SK-MEL-5 (cell line): ENCODE results near the gene AP2A1. TPM values are rescaled to one million over a fixed set of nuclear protein-coding genes. Genes with fewer than 3 reads are reported as not detected.
"Not testable (repeated sequence)": the region's sequence is repeated elsewhere in the genome, so short reads cannot be mapped to it uniquely, and the experiment has no call there.

Experiments used
- DNase-seq: peaks from one replicate; pipeline ENCODE4 v3.0.0-alpha.2; 2016; ENCODE audit warnings: low read depth, low spot score
- in situ Hi-C: cut with HindIII; loops from 2 replicates; pipeline ENCODE4 v1.10.0; 2016; ENCODE audit warnings: low sequenced_read_pairs, high pct_unique_total_duplicates, low pct_unique_long_range_greater_than_20kb
- polyA plus RNA-seq, 2 experiments: library from polyadenylated mRNA; depleted of rRNA; stranded (reverse); fragments of >200 nt; gene quantifications; 2 replicates each; pipeline ENCODE4 v1.2.3, GENCODE V29; 2015
- total RNA-seq: library from RNA; depleted of rRNA; stranded (reverse); fragments of >200 nt; shearing (Covaris generic); gene quantifications from 2 replicates; pipeline ENCODE4 v1.2.3, GENCODE V29; 2014; rRNA removed

AP2A1 gene
- total RNA-seq = 23.1 and 29.0 TPM in 2 replicates
- 85.2 and 105 TPM in 2 replicates for polyA plus RNA-seq (2015; cell fraction: cytosol; rRNA removed)
- 67.5 and 82.9 TPM in 2 replicates for polyA plus RNA-seq (2015; cell fraction: nucleus; rRNA removed)

DNA sequence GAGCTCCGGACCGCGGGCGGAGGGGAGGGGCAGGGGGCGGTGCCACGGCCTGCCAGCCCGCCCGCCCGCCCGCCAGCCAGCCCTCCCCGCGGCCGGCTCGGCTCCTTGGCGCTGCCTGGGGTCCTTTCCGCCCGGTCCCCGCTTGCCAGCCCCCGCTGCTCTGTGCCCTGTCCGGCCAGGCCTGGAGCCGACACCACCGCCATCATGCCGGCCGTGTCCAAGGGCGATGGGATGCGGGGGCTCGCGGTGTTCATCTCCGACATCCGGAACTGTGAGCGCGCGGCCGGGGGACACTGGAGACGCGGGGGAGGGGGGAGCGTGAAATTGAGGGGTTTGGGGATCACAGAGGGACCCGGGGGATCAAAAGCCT, at the start of gene AP2A1:
AP2A1 (plus strand) TSS at position 72 of the 370 bp plus-strand sequence; CDS start at position 205, 133 bp downstream.
- DNase-seq = no peak
- in situ Hi-C loops = no loop called here

- in situ Hi-C loops = no loop called here
- DNase-seq = peak; percentile 16
Measured at GRCh38 chr19:49718511-49718910, 48.3 kb upstream of the AP2A1 start.

- no peak for DNase-seq
- in situ Hi-C loops = no loop called here
Measured at GRCh38 chr19:49718991-49719390, 47.8 kb upstream of the AP2A1 start.

DNA sequence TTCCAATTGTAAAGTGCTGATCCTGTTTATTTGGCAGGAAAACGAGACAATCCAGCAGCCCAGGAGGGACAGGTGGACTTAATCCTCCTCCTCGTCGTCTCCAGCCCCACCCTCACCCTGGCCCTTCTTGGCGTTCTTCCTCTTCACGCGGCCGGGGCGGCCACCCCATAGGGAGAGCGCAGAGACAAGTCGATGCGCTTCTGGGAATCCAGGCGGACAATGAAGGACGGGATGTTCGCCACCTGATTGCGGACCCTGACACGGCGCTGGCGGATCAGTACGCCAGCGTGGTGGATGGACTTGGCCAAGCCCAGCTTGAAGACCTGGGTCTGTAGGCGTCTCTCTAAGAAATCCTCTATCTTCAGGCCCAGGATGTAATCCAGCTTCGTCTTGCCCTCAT, 47.4 kb upstream of the AP2A1 start:
- DNase-seq, in situ Hi-C loops: not testable (repeated sequence)

DNA sequence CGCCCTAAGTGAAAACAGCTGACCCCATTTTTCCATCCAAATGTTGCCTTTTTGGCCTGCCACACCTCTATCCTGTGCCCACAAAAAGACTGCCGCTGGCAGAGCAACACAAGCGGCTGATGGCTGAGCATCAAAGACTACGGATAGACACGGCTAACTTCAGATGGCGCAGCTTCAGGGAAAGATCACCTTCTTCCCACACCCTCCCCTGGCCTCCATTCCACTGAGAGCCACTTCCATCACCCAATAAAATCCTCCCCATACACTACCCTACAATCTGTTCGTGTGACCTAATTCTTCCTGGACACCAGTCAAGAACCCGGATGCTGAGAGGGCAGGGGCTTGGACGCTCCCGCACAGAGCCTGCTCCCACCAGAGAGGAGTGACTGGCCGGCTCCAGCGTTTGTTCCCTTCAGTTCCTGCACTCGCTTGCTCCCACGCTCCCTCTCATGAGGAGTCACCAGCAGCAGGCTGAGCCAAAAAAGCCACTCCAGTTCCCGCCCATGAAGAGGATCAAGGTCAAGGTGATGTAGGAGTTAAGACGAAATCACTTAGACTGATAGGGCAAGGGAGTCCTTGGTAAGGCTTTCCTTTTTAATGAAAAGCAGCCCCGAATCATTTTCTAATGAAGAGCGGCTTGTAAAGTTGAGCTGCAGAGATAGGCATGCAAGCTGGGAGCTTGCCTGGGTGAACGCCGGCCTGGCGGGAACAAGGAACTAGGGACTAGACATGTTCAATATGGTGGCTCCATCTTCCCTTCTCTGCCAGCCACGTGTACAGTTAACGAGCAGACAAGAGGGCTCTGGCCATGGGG, 39.4 kb upstream of the AP2A1 start:
- in situ Hi-C loops = no loop called here
- no peak for DNase-seq

DNA sequence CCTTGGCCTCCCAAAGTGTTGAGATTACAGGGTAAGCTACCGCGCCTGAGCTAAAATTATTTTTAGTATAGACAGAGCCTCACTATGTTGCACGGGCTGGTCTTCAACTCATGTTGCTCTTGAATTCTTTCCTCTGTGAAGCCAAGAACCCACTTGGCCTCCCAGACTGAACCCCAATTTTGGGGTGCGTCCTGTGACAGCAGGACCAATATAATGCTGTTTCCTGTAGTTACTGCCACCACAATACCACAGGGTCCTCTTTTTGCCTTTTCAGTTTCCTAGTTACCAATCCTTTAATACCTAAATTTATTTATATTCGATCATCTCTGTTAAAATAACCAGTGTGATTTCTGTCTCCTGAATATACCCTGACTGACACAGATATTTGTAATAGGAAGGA, 36.6 kb upstream of the AP2A1 start:
- DNase-seq = no peak

GRCh38 chr19:49738268-49738667, 28.5 kb upstream of the AP2A1 start:
- no peak for DNase-seq
- in situ Hi-C loops = no loop called here

More for the DNA sequence above, 36.6 kb upstream of the AP2A1 start:
- in situ Hi-C loops = no loop called here

DNA sequence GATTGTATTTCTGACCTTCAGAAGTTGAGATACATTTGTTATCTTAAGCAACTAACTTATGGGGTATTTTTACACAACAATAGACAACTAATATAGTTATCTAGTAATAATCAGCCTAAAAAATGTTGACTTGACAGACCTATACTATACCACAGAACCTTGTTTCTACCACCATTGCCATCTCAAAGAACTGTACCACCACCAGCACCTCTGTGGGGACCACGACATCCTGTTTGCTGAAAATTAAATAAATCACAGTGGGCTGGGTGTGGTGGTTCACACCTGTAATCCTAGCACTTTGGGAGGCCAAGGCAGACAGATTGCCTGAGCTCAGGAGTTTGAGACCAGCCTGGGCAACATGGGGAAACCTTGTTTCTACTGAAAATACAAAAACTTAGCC, 27.7 kb upstream of the AP2A1 start:
- no peak for DNase-seq
- in situ Hi-C loops = no loop called here

DNA sequence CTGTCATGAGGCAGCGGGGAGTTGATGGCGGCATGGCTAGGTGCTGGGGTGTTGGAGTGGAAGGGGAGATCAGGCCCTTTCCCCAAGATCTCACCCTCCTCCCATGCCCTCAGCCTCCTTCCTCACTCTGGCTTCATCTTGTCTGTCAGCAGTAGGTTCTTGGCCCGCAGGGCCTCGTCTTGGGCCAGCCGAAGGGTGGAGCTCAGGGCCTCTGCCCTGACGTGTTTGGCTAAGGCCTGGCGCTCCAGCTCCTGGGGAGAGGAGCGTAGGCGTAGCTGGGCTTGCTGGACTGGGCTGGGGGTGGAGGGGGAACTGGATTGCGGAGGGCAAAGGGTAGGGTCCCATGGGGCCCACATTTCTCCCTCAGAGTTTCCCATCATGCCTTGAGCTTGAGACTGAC, 26.9 kb upstream of the AP2A1 start:
- DNase-seq = no peak
- in situ Hi-C loops = no loop called here

DNA sequence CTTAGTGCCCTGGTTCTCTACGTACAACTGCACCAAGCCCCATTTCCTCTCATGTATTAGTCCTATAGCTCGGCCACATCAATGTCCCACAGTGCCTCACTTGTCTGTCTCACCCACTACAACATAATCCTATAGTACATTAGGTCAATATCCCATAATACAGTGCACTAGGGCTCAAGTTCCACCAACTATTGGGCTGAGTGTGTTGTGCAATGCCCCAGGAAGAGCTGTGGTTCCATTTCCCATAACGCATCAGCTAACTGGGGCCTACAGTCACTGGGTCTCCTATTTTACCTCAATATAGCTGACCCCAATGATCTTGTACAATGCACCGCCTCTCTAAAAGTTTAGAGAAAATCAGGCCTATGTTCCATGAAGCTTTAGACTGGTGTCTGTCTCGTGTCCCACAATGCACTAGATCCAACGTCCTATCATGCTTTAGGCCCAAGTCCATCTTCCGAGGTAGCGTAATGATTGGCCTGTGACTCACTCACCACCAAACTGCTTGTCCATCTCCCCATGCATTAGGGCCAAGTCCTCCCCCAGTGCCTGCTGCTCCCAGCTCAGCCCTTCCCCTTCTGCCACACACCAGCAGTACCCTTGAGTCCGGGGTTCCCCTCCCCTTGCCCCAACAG, 25.5 kb upstream of the AP2A1 start:
- DNase-seq = no peak
- in situ Hi-C loops = no loop called here

DNA sequence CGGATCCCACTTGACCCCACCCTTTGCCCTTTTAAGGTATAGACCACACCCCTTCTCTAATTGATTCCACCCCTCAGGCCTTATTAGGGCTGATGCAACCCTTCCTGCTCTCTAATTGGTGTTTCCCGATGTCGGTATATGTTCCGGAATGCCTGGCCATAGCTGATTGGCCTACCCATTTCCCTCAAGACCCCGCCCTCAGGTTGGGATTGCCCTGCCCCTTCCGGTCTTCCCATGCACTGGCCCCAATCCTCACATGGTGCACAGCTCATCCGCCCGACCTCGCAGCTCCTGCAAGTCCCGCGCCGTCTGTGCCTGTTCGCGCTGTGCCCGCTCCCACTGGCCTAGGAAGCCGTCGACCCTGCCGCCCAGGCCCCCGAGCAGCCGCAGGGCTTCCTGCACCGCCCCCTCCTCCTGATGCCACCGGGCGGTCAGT, 21.8 kb upstream of the AP2A1 start:
- in situ Hi-C loops = no loop called here
- DNase-seq = no peak

DNA sequence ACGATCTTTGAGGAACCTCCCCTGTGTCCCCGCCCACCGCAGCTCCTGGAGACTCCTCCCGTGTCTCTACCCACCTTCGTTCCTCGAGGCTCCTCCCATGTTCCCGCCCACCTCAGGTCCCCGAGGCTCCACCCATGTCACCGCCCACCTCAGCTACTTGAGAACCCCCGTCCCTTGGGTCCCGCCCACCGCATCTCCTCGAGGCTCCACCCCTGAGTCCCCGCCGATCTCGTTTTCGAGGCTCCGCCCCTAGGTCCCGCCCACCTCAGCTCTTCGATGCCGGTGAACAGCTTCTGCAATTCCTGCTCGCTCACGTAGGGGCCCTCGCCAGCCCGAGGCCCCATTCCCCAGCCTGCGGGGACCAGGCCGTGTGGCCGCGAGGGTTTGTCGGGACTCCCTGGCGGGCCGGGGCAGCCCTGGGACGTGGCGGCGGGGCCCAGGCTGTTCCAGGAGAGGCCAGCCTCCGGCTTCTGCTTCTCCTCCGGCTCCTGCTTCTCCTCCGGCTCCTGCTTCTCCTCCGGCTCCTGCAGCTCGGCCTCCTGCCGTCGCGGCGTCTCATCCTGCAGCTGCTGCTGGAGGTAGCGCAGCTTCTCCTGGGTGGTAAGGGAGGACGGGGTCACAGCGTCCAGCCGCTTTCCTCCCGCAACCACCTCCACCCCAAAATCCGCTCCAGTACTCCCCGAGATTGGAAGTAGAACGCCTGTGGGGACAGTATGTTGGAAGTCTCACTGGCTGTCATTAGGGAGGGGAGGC, 20.4 kb upstream of the AP2A1 start:
- DNase-seq = peak; percentile 40
- in situ Hi-C loops = no loop called here

GRCh38 chr19:49749055-49749716, 17.6 kb upstream of the AP2A1 start:
- peak; percentile 66 for DNase-seq
- in situ Hi-C loops = no loop called here

- in situ Hi-C loops = no loop called here
- no peak for DNase-seq
Measured at GRCh38 chr19:49749771-49750170, 17.0 kb upstream of the AP2A1 start.

DNA sequence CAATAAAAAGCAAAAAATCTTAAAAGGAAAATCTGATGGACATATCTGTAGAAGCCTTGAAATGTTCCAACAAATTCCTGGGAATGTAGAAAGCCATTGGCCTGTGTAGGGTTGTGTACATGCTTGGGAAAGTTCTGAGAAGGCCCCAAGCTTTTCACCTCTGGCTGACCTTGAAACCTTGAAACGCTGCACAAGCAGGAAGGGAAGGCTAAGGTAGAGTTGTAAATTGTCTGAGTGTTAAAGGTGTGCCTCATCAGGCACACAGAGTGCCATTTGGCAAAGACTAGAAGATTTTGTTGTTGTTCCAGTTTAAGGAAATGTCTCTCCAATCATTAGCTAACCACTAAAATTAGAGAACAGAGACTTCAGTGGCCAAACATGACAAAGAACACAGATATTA, 14.1 kb upstream of the AP2A1 start:
- in situ Hi-C loops = no loop called here

GRCh38 chr19:49755956-49756355, 10.8 kb upstream of the AP2A1 start:
- DNase-seq = no peak

More for the DNA sequence above, 14.1 kb upstream of the AP2A1 start:
- DNase-seq = no peak

DNA sequence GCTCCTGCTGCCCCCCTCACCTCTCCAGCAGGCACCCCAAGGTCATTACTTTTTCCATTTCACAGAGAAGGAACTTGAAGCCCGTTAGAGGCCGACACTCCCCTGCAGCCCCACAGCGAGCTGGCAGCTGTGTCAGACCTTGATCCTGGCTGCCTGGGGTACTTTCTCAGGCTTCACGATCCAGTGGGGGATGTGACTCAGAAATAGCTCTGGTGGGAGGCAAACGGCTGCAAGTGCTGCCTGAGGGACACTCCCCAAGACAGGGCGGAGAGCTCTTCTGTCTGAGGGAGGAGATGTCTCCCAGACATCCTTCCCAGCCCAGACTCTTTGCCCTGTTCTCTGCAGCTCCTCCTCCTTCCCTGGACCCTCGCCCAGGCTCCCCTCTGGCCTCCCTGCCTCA, 8.5 kb upstream of the AP2A1 start:
- no peak for DNase-seq
- in situ Hi-C loops = no loop called here

More at GRCh38 chr19:49755956-49756355, 10.8 kb upstream of the AP2A1 start:
- in situ Hi-C loops = no loop called here

DNA sequence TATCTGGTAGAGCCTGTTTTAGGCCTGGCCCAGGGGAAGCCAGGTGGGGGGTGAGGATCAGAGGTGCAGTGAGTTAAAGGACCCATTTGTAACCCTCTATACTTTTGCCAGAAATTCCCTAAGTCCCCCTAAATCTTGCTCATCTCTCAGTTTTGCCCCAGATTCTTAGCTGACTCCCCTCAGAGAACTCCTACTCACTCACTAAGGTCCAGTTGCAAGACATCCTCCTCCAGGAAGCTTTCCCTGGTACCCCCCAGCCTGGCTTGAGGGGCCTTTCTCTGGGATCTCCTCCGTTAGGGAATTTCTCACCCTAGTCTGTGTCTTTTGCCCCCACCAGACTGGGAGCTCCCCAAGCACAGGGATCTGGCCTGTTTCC, 5.6 kb upstream of the AP2A1 start:
- in situ Hi-C loops = no loop called here

More for the DNA sequence above, 5.6 kb upstream of the AP2A1 start:
- no peak for DNase-seq
